ENCODE data around the gene MYO16.

MYO16 gene

GRCh38 chr13:109136873-109137272, 507.5 kb downstream of the MYO16 start:
- no peak for DNase-seq

- DNase-seq: no peak
These were observed 509.9 kb downstream of the MYO16 start for GRCh38 chr13:109139346-109139745.

- DNase-seq: no peak
These were observed 510.6 kb downstream of the MYO16 start for GRCh38 chr13:109140054-109140453.

GRCh38 chr13:109140479-109141349, 511.3 kb downstream of the MYO16 start:
- no peak for DNase-seq

GRCh38 chr13:109141706-109142105, 512.3 kb downstream of the MYO16 start:
- DNase-seq: no peak

- no peak for DNase-seq
These were observed 515.5 kb downstream of the MYO16 start for GRCh38 chr13:109144693-109145437.

GRCh38 chr13:109145631-109146030, 516.2 kb downstream of the MYO16 start:
- no peak for DNase-seq

- no peak for DNase-seq
These were observed 517.0 kb downstream of the MYO16 start for GRCh38 chr13:109146393-109146792.

- DNase-seq: no peak
These were observed 517.7 kb downstream of the MYO16 start for GRCh38 chr13:109146912-109147647.

GRCh38 chr13:109148243-109148642, 518.8 kb downstream of the MYO16 start:
- no peak for DNase-seq

- DNase-seq: no peak
These were observed 521.3 kb downstream of the MYO16 start for GRCh38 chr13:109150696-109151095.

- no peak for DNase-seq
These were observed 521.8 kb downstream of the MYO16 start for GRCh38 chr13:109151255-109151654.

GRCh38 chr13:109151696-109152095, 522.3 kb downstream of the MYO16 start:
- DNase-seq: no peak

GRCh38 chr13:109152311-109152820, 523.0 kb downstream of the MYO16 start:
- no peak for DNase-seq

GRCh38 chr13:109152941-109153340, 523.5 kb downstream of the MYO16 start:
- no peak for DNase-seq

- no peak for DNase-seq
These were observed 524.7 kb downstream of the MYO16 start for GRCh38 chr13:109154146-109154545.

- DNase-seq: no peak
These were observed 525.1 kb downstream of the MYO16 start for GRCh38 chr13:109154546-109154945.

GRCh38 chr13:109154966-109155761, 525.8 kb downstream of the MYO16 start:
- no peak for DNase-seq

- DNase-seq: no peak
These were observed 526.9 kb downstream of the MYO16 start for GRCh38 chr13:109156181-109156935.

- no peak for DNase-seq
These were observed 527.9 kb downstream of the MYO16 start for GRCh38 chr13:109157275-109157674.

- no peak for DNase-seq
These were observed 529.0 kb downstream of the MYO16 start for GRCh38 chr13:109158383-109158782.

All from KG1 (cell line).